ENCODE measurements around the gene KCNMB2.

Gene KCNMB2

DNA sequence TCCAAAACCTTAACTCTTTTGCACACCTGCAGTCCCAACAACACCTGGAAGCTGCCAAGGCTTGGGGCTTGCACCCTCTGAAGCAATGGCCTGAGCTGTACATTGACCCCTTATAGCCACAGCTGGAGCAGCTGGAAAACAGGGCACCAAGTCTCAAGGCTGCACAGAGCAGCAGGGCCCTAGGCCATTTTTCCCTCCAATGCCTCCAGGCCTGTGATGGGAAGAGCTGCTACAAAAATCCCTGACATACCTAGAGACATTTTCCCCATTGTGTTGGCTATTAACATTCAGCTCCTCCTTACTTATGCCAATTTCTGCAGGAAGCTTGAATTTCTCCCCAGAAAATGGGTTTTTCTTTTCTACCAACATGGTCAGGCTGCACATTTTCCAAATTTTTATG is 304.4 kb downstream of the KCNMB2 start:
- Histone ChIP-seq H3K4me3 (ENCODE audit: low read length in 2 of 2) (no peak overlapping the region), H3K27me3 (ENCODE audit: control insufficient read depth in 1 of 2, insufficient read depth in 2 of 2, low read length in 2 of 2) (no peaks in the 10 kb centered on the region), H3K36me3 (ENCODE audit: control insufficient read depth in 2 of 2, insufficient read depth in 2 of 2, low read length in 2 of 2) (no peaks in the 10 kb centered on the region), H3K9me3 (ENCODE audit: control insufficient read depth in 2 of 2, low read length in 2 of 2) (no peaks in the 10 kb centered on the region), H3K4me1 (ENCODE audit: control insufficient read depth, insufficient read depth, low read length) (peaks cover 6% of the 10 kb centered on the region), H3K27ac (ENCODE audit: low read length) (no peak overlapping the region), H3K9ac (ENCODE audit: low read length in 2 of 2) (no peak overlapping the region)

DNA sequence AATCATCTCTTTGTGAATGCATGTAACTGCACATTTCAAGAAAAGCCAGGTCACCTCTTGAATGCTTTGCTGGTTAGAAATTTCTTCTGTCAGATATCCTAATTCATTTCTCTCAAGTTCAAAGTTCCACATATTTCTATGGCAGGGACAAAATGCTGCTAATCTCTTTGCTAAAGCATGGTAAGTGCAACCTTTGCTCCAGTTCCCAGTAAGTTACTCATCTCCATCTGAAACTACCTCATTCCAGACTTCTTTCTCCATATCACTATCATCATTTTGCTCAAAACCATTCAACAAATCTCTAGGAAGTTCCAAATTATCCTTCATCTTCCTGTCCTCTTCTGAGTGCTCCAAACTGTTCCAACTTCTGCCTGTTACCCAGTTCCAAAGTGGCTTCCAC is 304.8 kb downstream of the KCNMB2 start:
- H3K4me1 ChIP-seq (ENCODE audit: control insufficient read depth, insufficient read depth, low read length), result peaks cover 6% of the 10 kb centered on the region
- no peaks in the 10 kb centered on the region for H3K9me3 ChIP-seq (ENCODE audit: control insufficient read depth in 2 of 2, low read length in 2 of 2)
- no peak overlapping the region for H3K27ac ChIP-seq (ENCODE audit: low read length)
- H3K9ac ChIP-seq (ENCODE audit: low read length in 2 of 2), result no peak overlapping the region
- no peaks in the 10 kb centered on the region for H3K36me3 ChIP-seq (ENCODE audit: control insufficient read depth in 2 of 2, insufficient read depth in 2 of 2, low read length in 2 of 2)
- no peak overlapping the region for H3K4me3 ChIP-seq (ENCODE audit: low read length in 2 of 2)
- no peaks in the 10 kb centered on the region for H3K27me3 ChIP-seq (ENCODE audit: control insufficient read depth in 1 of 2, insufficient read depth in 2 of 2, low read length in 2 of 2)

DNA sequence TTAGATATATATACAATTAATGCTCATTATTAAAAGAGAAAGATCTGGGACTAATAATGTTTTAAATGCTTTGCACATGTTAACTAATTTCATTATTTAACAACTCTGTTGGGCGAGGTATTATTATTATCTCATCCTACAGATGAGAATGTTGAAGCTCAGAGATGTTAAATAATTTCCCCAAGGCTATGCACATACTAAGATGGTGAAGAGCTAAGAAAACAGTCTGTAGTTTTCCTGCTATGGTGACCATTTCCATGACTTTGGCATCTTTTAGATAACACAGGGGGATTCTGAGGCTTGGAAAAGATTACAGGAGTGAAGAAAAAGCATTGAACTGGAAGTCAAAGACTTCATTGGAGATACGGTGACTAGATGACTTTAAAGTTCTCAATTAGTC is 308.7 kb downstream of the KCNMB2 start:
- Histone ChIP-seq H3K4me1 (ENCODE audit: control insufficient read depth, insufficient read depth, low read length) (peaks cover 9% of the 10 kb centered on the region), H3K9me3 (ENCODE audit: control insufficient read depth in 2 of 2, low read length in 2 of 2) (no peaks in the 10 kb centered on the region), H3K9ac (ENCODE audit: low read length in 2 of 2) (no peak overlapping the region), H3K27me3 (ENCODE audit: control insufficient read depth in 1 of 2, insufficient read depth in 2 of 2, low read length in 2 of 2) (no peaks in the 10 kb centered on the region), H3K36me3 (ENCODE audit: control insufficient read depth in 2 of 2, insufficient read depth in 2 of 2, low read length in 2 of 2) (no peaks in the 10 kb centered on the region), H3K27ac (ENCODE audit: low read length) (no peak overlapping the region), H3K4me3 (ENCODE audit: low read length in 2 of 2) (no peak overlapping the region)

DNA sequence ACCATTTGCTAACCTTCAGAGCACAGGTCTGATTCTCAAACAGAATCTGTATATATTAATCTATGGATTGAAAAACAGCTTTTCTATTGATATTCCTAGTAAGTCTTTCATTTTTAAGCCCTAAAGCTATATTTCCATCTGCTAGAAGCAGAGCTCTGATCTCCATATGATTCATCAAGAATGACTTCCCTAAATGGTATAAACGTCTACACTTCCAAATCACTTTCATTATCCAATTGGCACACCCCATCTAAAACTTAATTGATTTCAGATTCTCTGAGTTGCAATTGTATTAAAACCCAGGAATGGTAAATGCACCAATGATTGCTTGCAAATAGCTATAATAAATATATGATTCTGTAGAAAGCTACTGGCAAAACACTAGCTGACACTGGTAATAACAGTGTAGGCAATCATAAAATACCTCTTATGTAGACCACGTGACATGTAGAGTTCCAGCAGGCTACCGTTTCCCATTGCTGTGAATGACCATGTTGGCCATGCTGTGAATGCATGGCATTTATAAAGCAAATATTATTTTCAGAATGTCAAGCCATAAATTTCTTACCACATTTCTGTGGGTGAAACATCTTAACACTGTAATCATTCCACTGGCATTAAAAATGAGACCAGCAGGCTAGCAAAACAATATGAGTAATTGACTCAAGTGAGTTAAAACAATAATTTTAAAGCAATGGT is 309.3 kb downstream of the KCNMB2 start:
- H3K9ac ChIP-seq (ENCODE audit: low read length in 2 of 2), result no peak overlapping the region
- no peak overlapping the region for H3K4me3 ChIP-seq (ENCODE audit: low read length in 2 of 2)
- H3K9me3 ChIP-seq (ENCODE audit: control insufficient read depth in 2 of 2, low read length in 2 of 2), result no peaks in the 10 kb centered on the region
- peaks cover 9% of the 10 kb centered on the region for H3K4me1 ChIP-seq (ENCODE audit: control insufficient read depth, insufficient read depth, low read length)
- no peaks in the 10 kb centered on the region for H3K27me3 ChIP-seq (ENCODE audit: control insufficient read depth in 1 of 2, insufficient read depth in 2 of 2, low read length in 2 of 2)
- H3K36me3 ChIP-seq (ENCODE audit: control insufficient read depth in 2 of 2, insufficient read depth in 2 of 2, low read length in 2 of 2), result no peaks in the 10 kb centered on the region
- H3K27ac ChIP-seq (ENCODE audit: low read length), result peak overlapping the region; percentile 0

DNA sequence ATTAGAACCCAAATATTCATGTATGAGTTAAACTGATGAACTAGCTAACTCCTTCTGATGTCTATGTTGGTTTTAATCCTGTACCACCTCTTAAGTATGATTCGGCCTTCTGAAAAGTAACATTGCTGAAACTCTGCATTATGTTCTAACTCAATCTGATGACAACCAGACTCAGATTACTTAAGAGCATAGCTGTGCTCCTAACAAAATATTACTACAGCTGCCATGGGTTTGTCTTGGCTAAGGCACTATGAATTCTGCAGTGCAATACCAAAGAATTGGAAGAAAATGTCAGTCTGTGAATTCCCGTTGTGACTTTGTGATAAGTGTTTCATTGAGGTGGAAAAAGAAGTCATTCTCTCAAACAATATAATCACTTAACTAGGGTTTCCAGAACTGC is 311.0 kb downstream of the KCNMB2 start:
- H3K9ac ChIP-seq (ENCODE audit: low read length in 2 of 2), result no peak overlapping the region
- no peaks in the 10 kb centered on the region for H3K36me3 ChIP-seq (ENCODE audit: control insufficient read depth in 2 of 2, insufficient read depth in 2 of 2, low read length in 2 of 2)
- no peak overlapping the region for H3K4me3 ChIP-seq (ENCODE audit: low read length in 2 of 2)
- peaks cover 7% of the 10 kb centered on the region for H3K4me1 ChIP-seq (ENCODE audit: control insufficient read depth, insufficient read depth, low read length)
- no peak overlapping the region for H3K27ac ChIP-seq (ENCODE audit: low read length)
- no peaks in the 10 kb centered on the region for H3K9me3 ChIP-seq (ENCODE audit: control insufficient read depth in 2 of 2, low read length in 2 of 2)
- no peaks in the 10 kb centered on the region for H3K27me3 ChIP-seq (ENCODE audit: control insufficient read depth in 1 of 2, insufficient read depth in 2 of 2, low read length in 2 of 2)

DNA sequence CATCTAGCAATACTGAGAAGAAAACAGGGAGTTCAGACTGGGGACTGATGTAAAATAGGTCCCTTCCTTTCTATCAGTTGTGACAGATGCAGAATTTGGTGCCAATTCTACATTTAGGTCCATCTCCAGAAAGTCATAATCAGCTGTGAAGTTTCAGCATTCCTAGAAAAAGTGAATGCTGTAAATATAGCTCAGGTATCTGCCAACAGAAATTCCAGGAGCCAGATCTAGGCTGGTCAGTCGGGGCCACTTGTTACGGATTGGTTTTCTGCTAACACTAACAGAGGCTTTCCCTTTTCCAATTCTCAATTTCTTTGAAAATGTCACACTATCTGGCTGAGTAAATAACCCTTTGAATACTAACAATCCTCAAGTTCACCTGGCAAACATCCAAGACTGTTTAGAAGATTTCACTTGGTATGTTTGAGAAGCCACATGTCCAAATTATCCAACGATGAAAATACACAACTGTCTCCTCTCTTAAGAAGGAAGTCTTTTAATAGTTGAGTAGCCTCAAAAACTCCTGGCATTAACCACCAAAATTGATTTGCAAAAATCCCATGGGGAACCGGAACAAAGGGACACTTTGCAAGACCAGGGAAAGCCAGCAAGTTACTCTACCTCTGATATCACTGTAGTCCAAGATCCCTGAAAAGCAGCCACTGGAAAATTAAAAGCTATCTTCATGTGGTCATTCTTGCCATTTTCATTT is 313.1 kb downstream of the KCNMB2 start:
- H3K4me1 ChIP-seq (ENCODE audit: control insufficient read depth, insufficient read depth, low read length), result peaks cover 7% of the 10 kb centered on the region
- H3K9me3 ChIP-seq (ENCODE audit: control insufficient read depth in 2 of 2, low read length in 2 of 2), result no peaks in the 10 kb centered on the region
- H3K4me3 ChIP-seq (ENCODE audit: low read length in 2 of 2), result no peak overlapping the region
- no peak overlapping the region for H3K27ac ChIP-seq (ENCODE audit: low read length)
- no peaks in the 10 kb centered on the region for H3K27me3 ChIP-seq (ENCODE audit: control insufficient read depth in 1 of 2, insufficient read depth in 2 of 2, low read length in 2 of 2)
- no peaks in the 10 kb centered on the region for H3K36me3 ChIP-seq (ENCODE audit: control insufficient read depth in 2 of 2, insufficient read depth in 2 of 2, low read length in 2 of 2)
- H3K9ac ChIP-seq (ENCODE audit: low read length in 2 of 2), result no peak overlapping the region

DNA sequence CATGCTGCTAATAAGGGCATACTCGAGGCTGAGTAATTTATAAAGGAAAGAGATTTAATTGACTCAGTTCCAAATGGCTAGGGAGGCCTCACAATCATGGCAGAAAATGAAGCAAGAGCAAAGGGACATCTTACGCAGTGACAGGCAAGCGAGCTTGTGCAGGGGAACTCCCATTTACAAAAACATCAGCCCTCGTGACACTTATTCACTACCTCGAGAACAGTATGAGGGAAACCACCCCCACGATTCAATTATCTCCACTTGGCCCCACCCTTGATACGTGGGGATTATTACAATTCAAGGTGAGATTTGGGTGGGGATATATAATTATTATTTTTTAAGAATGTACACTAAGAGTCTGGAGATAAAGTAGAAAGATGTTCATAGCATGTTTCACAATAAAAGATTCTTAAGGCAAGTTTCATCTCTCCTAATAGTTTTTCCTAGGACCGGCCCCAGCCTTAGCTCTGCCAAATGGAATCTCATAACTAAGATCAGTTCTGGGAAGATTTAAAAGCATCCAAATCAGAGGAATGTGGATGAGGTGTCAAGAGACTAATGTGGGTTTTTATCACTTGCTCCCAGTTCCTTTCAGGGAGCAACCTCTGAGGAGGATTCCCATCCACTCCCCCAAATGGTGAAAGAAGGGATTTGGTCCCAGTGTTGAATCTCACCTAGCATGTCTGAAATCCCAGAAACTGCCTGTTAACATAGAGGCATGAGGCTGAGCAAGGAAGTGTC is 314.4 kb downstream of the KCNMB2 start:
- Histone ChIP-seq H3K4me1 (ENCODE audit: control insufficient read depth, insufficient read depth, low read length) (peaks cover 3% of the 10 kb centered on the region), H3K9me3 (ENCODE audit: control insufficient read depth in 2 of 2, low read length in 2 of 2) (no peaks in the 10 kb centered on the region), H3K9ac (ENCODE audit: low read length in 2 of 2) (no peak overlapping the region), H3K36me3 (ENCODE audit: control insufficient read depth in 2 of 2, insufficient read depth in 2 of 2, low read length in 2 of 2) (no peaks in the 10 kb centered on the region), H3K4me3 (ENCODE audit: low read length in 2 of 2) (no peak overlapping the region), H3K27ac (ENCODE audit: low read length) (no peak overlapping the region), H3K27me3 (ENCODE audit: control insufficient read depth in 1 of 2, insufficient read depth in 2 of 2, low read length in 2 of 2) (no peaks in the 10 kb centered on the region)

DNA sequence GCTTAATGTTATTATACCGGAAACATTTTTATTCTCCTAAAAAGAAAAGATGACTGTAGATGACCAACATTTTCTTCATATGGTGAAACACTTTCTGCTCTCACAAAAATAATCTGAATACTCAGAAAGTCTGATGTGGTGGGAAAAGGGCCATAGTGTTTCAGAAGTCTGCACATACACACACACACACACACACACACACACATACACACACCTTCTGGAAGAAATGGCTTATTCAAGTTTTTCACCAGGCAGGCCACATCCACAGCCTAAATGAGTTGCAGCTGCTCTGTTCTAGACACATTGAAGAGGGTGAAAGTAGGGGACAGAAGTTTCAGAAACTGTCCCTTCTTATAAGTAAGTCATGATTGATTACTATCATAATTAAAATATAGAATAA is 315.3 kb downstream of the KCNMB2 start:
- Histone ChIP-seq H3K9me3 (ENCODE audit: control insufficient read depth in 2 of 2, low read length in 2 of 2) (no peaks in the 10 kb centered on the region), H3K36me3 (ENCODE audit: control insufficient read depth in 2 of 2, insufficient read depth in 2 of 2, low read length in 2 of 2) (no peaks in the 10 kb centered on the region), H3K4me3 (ENCODE audit: low read length in 2 of 2) (no peak overlapping the region), H3K27me3 (ENCODE audit: control insufficient read depth in 1 of 2, insufficient read depth in 2 of 2, low read length in 2 of 2) (no peaks in the 10 kb centered on the region), H3K27ac (ENCODE audit: low read length) (no peak overlapping the region), H3K4me1 (ENCODE audit: control insufficient read depth, insufficient read depth, low read length) (peaks cover 3% of the 10 kb centered on the region), H3K9ac (ENCODE audit: low read length in 2 of 2) (no peak overlapping the region)

DNA sequence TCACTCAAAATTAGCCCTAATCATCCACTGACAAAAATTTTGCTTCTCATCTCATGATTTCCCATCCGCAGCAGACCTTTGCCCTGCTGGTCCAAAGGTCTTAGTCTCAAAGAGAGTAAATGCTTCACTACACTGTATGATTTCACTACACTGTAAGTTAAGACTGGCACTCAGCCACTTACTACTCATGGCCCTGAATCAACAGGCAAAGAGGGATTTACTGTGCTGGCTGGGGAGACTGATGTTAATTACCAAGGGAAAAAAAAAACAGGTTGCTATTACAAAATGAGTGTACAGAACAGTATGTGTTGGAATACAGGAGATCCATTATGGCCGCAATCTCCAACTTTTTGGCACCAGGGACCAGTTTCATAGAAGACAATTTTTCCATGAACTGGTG is 320.6 kb downstream of the KCNMB2 start:
- H3K4me3 ChIP-seq (ENCODE audit: low read length in 2 of 2), result no peak overlapping the region
- H3K4me1 ChIP-seq (ENCODE audit: control insufficient read depth, insufficient read depth, low read length), result no peaks in the 10 kb centered on the region
- no peaks in the 10 kb centered on the region for H3K9me3 ChIP-seq (ENCODE audit: control insufficient read depth in 2 of 2, low read length in 2 of 2)
- no peak overlapping the region for H3K27ac ChIP-seq (ENCODE audit: low read length)
- no peaks in the 10 kb centered on the region for H3K36me3 ChIP-seq (ENCODE audit: control insufficient read depth in 2 of 2, insufficient read depth in 2 of 2, low read length in 2 of 2)
- no peaks in the 10 kb centered on the region for H3K27me3 ChIP-seq (ENCODE audit: control insufficient read depth in 1 of 2, insufficient read depth in 2 of 2, low read length in 2 of 2)
- no peak overlapping the region for H3K9ac ChIP-seq (ENCODE audit: low read length in 2 of 2)

DNA sequence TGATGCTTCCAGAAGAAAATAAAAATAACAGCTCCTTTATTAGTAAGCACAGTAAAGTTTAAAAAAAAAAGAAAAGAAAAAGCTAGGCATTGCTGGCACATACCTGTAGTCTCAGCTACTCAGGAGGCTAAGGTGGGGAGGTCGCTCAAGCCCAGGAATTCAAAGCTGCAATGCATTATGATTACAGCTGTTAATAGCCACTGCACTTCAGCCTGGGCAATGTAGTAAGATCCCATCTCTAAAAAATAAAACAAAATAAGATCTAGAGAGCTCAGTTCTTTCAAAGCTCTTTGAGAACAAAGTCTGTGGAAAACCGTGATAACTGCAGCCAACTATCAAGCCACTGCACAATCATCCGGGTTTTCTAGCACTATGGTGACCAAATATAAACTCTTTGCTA is 323.1 kb downstream of the KCNMB2 start:
- H3K27ac ChIP-seq (ENCODE audit: low read length), result no peak overlapping the region
- no peak overlapping the region for H3K4me3 ChIP-seq (ENCODE audit: low read length in 2 of 2)
- H3K36me3 ChIP-seq (ENCODE audit: control insufficient read depth in 2 of 2, insufficient read depth in 2 of 2, low read length in 2 of 2), result no peaks in the 10 kb centered on the region
- H3K27me3 ChIP-seq (ENCODE audit: control insufficient read depth in 1 of 2, insufficient read depth in 2 of 2, low read length in 2 of 2), result no peaks in the 10 kb centered on the region
- no peak overlapping the region for H3K9ac ChIP-seq (ENCODE audit: low read length in 2 of 2)
- H3K4me1 ChIP-seq (ENCODE audit: control insufficient read depth, insufficient read depth, low read length), result no peaks in the 10 kb centered on the region
- no peaks in the 10 kb centered on the region for H3K9me3 ChIP-seq (ENCODE audit: control insufficient read depth in 2 of 2, low read length in 2 of 2)

Measured in stomach smooth muscle (tissue), 2 donors.